Loucy (cell line): ENCODE data around the gene PTPRN2.

Experiments used
- EZH2phosphoT487 ChIP-seq: fragments of 200-600 bp; IDR thresholded peaks from 2 replicates; pipeline ENCODE4 v1.6.1; 2018; ENCODE audit warnings: antibody characterized with exemption, mild to moderate bottlenecking, moderate library complexity, borderline replicate concordance
- TF ChIP-seq, protein P1 (sequence below): fragments of 200-600 bp; sonication (generic); conservative IDR thresholded peaks from 2 replicates; pipeline ENCODE4 v1.5.1; 2014; ENCODE audit warnings: mild to moderate bottlenecking, antibody characterized with exemption, low read length

DNA sequence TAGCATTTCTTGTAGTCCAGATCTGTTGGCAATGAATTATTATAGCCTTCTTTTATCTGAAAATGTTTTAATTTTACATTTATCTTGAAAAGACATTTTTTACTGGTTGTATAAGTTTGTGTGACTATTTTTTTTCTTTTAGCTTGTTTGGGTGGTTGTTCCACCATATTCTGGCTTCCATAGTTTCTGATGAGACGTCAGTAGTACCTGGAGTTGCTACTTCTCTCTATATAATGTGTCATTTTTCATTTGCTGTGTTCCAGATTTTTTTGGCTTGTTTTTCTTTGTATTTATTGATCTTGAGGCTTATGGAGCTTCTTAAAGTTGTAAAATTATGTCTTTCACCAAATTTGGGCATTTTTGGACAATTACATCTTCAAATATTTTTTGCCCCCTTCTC, 1082.0 kb downstream of the PTPRN2 start:
- TF ChIP-seq, protein P1, sequence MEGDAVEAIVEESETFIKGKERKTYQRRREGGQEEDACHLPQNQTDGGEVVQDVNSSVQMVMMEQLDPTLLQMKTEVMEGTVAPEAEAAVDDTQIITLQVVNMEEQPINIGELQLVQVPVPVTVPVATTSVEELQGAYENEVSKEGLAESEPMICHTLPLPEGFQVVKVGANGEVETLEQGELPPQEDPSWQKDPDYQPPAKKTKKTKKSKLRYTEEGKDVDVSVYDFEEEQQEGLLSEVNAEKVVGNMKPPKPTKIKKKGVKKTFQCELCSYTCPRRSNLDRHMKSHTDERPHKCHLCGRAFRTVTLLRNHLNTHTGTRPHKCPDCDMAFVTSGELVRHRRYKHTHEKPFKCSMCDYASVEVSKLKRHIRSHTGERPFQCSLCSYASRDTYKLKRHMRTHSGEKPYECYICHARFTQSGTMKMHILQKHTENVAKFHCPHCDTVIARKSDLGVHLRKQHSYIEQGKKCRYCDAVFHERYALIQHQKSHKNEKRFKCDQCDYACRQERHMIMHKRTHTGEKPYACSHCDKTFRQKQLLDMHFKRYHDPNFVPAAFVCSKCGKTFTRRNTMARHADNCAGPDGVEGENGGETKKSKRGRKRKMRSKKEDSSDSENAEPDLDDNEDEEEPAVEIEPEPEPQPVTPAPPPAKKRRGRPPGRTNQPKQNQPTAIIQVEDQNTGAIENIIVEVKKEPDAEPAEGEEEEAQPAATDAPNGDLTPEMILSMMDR = no peak
- TF ChIP-seq EZH2phosphoT487 = no peak
